ENCODE measurements around the gene VTI1A.

DNA sequence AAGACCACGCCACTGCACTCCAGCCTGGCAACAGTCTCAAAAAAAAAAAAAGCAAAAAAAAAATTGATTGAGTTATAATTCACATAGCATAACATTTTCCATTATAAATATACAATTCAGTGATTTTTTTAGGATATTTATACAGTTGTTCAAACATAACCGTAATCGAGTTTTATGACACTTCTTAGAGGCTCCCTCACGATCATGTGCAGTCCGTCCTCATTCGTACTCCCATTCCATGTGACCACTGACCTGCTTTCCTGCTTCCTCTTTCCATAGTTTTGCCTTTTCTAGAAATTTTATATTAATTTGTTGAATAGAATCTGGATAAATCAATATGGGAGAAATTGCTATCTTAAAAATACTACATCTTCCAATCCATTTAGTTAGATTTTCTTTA is 45.7 kb downstream of the VTI1A start:
- no peak for TF ChIP-seq ZNF790 (CRISPR knock-in tag; IDR thresholded peaks at IDR 0.05; ENCODE audit: borderline replicate concordance)
- no peak for TF ChIP-seq BHLHE40 (IDR thresholded peaks at IDR 0.05; ENCODE audit: low read length)
- no peak for TF ChIP-seq POLR2A (IDR thresholded peaks at IDR 0.05; ENCODE audit: insufficient read depth in 1 of 2, low read depth in 2 of 2, low read length in 2 of 2)
- TF ChIP-seq, protein P1, sequence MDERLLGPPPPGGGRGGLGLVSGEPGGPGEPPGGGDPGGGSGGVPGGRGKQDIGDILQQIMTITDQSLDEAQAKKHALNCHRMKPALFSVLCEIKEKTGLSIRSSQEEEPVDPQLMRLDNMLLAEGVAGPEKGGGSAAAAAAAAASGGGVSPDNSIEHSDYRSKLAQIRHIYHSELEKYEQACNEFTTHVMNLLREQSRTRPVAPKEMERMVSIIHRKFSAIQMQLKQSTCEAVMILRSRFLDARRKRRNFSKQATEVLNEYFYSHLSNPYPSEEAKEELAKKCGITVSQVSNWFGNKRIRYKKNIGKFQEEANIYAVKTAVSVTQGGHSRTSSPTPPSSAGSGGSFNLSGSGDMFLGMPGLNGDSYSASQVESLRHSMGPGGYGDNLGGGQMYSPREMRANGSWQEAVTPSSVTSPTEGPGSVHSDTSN (CRISPR knock-in tag; IDR thresholded peaks at IDR 0.05): no peak
- no peak for TF ChIP-seq SETDB1 (CRISPR knock-in tag; IDR thresholded peaks at IDR 0.05; ENCODE audit: borderline replicate concordance)
- TF ChIP-seq ARNT (IDR thresholded peaks at IDR 0.05): no peak

Measured in HepG2 (cell line).